ENCODE measurements around the gene TMEM184C.

- TF ChIP-seq EZH2phosphoT487 (IDR thresholded peaks at IDR 0.05; ENCODE audit: borderline replicate concordance, low read length) (no peak), CTCF (IDR thresholded peaks at IDR 0.05; ENCODE audit: low read depth, low read length, poor library complexity, severe bottlenecking) (no peak)
Observed at GRCh38 chr4:147581606-147582350, 35.4 kb upstream of the TMEM184C start.

Measured in DOHH2 (cell line).